HCT116 (cell line): Measurements from ENCODE around the gene MYZAP. TPM values are rescaled to one million over a fixed set of nuclear protein-coding genes. Genes with fewer than 3 reads are reported as not detected.

Experiments
- ATAC-seq: fragments of 200-7000 bp; cut with Tn5 transposase; 2 replicates; pipeline ENCODE4 v1.9.1; 2020; ENCODE audit warnings: mild to moderate bottlenecking, moderate library complexity
- BruUV-seq: library from RNA; stranded (reverse); fragments of 400-500 nt; replicated peaks from 2 replicates; lab custom pipeline; 2021; lab: Mats Ljungman, UMichigan
- CTCF ChIA-PET: fragments of 300-600 bp; sonication (Branson Sonifier 250); formaldehyde crosslinking; loops from one replicate; lab custom pipeline; 2021; ENCODE audit warnings: antibody characterized with exemption; lab: Charles Lee
- POLR2A ChIA-PET: fragments of 300-600, 350-600 bp; sonication (Branson Sonifier 250); formaldehyde crosslinking; loops from one replicate; lab custom pipeline; 2021; ENCODE audit warnings: antibody characterized with exemption; lab: Charles Lee
- RAD21 ChIA-PET, 2 experiments: fragments of 300-600 bp; sonication (Branson Sonifier 250); formaldehyde crosslinking; loops; one replicate each; lab custom pipeline; 2023; ENCODE audit warnings: low total read pairs in 2 of 2; ENCODE audit not compliant: uncharacterized antibody in 2 of 2, unreplicated experiment in 2 of 2, low non-redundant PET in 1 of 2; lab: Charles Lee
- DNase-seq: peaks from one replicate; pipeline ENCODE4 v3.0.0-alpha.2; 2010; ENCODE audit warnings: low read depth, low spot score
- H2AFZ ChIP-seq: fragments of 200-600 bp; shearing (Covaris generic), sonication (generic); 2 replicates; pipeline ENCODE4 v1.6.1; 2017; ENCODE audit warnings: low read depth, mixed run types, mixed read lengths, antibody characterized with exemption, low read length; ENCODE audit not compliant: poor library complexity, severe bottlenecking
- H3K27ac ChIP-seq: 2 replicates; pipeline ENCODE4 v1.5.1; 2012; ENCODE audit warnings: low read depth, low read length
- H3K27me3 ChIP-seq: fragments of 200-600 bp; sonication (generic); 2 replicates; pipeline ENCODE4 v1.6.1; 2016; ENCODE audit warnings: mixed run types, low read length, mixed read lengths; ENCODE audit not compliant: insufficient read depth
- H3K36me3 ChIP-seq, 2 experiments: fragments of 200-500 bp in 1 of 2; fragments of 200-600 bp in 1 of 2; sonication (Bioruptor generic) in 1 of 2; sonication (generic) in 1 of 2; 2 replicates each; pipeline versions ENCODE4 v1.5.1 to v1.6.1; 2014 to 2016; ENCODE audit warnings: low read length in 2 of 2, inconsistent platforms in 1 of 2, mixed read lengths in 1 of 2, mixed run types in 1 of 2; ENCODE audit not compliant: insufficient read depth in 2 of 2, control insufficient read depth in 1 of 2
- H3K4me1 ChIP-seq, 2 experiments: fragments of 200-600 bp in 1 of 2; sonication (generic) in 1 of 2; 2 replicates each; pipeline versions ENCODE4 v1.5.1 to v1.6.1; 2012 to 2017; ENCODE audit warnings: low read length in 2 of 2, inconsistent platforms in 1 of 2, mild to moderate bottlenecking in 1 of 2, mixed read lengths in 1 of 2, mixed run types in 1 of 2, moderate library complexity in 1 of 2; ENCODE audit not compliant: insufficient read depth in 2 of 2, control insufficient read depth in 1 of 2
- H3K4me2 ChIP-seq: fragments of 200-600 bp; sonication (generic); 2 replicates; pipeline ENCODE4 v1.6.1; 2017; ENCODE audit warnings: mixed run types, low read length, mixed read lengths
- H3K4me3 ChIP-seq, 2 experiments: fragments of 200-600 bp in 1 of 2; sonication (generic) in 1 of 2; replicated peaks in 1 of 2; 2 replicates each; pipeline ENCODE4 v1.5.1; 2011 to 2016; ENCODE audit warnings: low read length in 2 of 2, control low read depth in 1 of 2, low read depth in 1 of 2, mild to moderate bottlenecking in 1 of 2, mixed read lengths in 1 of 2, mixed run types in 1 of 2
- H3K79me2 ChIP-seq: fragments of 200-600 bp; sonication (generic); 2 replicates; pipeline ENCODE4 v1.6.1; 2017; ENCODE audit warnings: mild to moderate bottlenecking, mixed run types, low read length, moderate library complexity, mixed read lengths; ENCODE audit not compliant: insufficient read depth
- H3K9ac ChIP-seq: fragments of 200-600 bp; sonication (generic); 2 replicates; pipeline ENCODE4 v1.6.1; 2016; ENCODE audit warnings: low read length, mixed read lengths
- H3K9me2 ChIP-seq: fragments of 200-600 bp; sonication (generic), shearing (Covaris generic); 2 replicates; pipeline ENCODE4 v1.6.1; 2017; ENCODE audit warnings: mixed run types, mild to moderate bottlenecking, moderate library complexity; ENCODE audit not compliant: insufficient read depth
- H3K9me3 ChIP-seq, 2 experiments: fragments of 200-500 bp in 1 of 2; fragments of 200-600 bp in 1 of 2; sonication (Bioruptor generic) in 1 of 2; sonication (generic) in 1 of 2; 2 replicates each; pipeline ENCODE4 v1.6.1; 2014 to 2017; ENCODE audit warnings: low read length in 2 of 2, mixed read lengths in 2 of 2, inconsistent platforms in 1 of 2, low read depth in 1 of 2, mild to moderate bottlenecking in 1 of 2, mixed run types in 1 of 2, moderate library complexity in 1 of 2; ENCODE audit not compliant: control insufficient read depth in 1 of 2, insufficient read depth in 1 of 2
- H4K20me1 ChIP-seq: fragments of 200-600 bp; sonication (generic), shearing (Covaris generic); 2 replicates; pipeline ENCODE4 v1.6.1; 2017; ENCODE audit warnings: mixed run types, mild to moderate bottlenecking, moderate library complexity; ENCODE audit not compliant: insufficient read depth
- ELF1 ChIP-seq: IDR thresholded peaks from 2 replicates; pipeline ENCODE4 v1.6.1; 2012; ENCODE audit warnings: low read depth, borderline replicate concordance
- EZH2 ChIP-seq: fragments of 200-600 bp; sonication (generic); IDR thresholded peaks from 2 replicates; pipeline ENCODE4 v1.6.1; 2017; ENCODE audit warnings: antibody characterized with exemption, mixed run types
- EZH2phosphoT487 ChIP-seq: fragments of 200-600 bp; IDR thresholded peaks from 2 replicates; pipeline ENCODE4 v1.6.1; 2018; ENCODE audit warnings: antibody characterized with exemption, borderline replicate concordance
- JUND ChIP-seq: IDR thresholded peaks from 2 replicates; pipeline ENCODE4 v1.6.1; 2012
- POLR2AphosphoS5 ChIP-seq: IDR thresholded peaks from 2 replicates; pipeline ENCODE4 v1.6.1; 2011; ENCODE audit warnings: mild to moderate bottlenecking, low read depth, low read length, moderate library complexity
- RAD21 ChIP-seq: IDR thresholded peaks from 2 replicates; pipeline ENCODE4 v1.6.1; 2012; ENCODE audit warnings: low read depth, mild to moderate bottlenecking
- SIN3A ChIP-seq: IDR thresholded peaks from 2 replicates; pipeline ENCODE4 v1.6.1; 2012; ENCODE audit warnings: low read depth
- SP1 ChIP-seq: IDR thresholded peaks from 2 replicates; pipeline ENCODE4 v1.6.1; 2012; ENCODE audit warnings: low read depth
- YY1 ChIP-seq: IDR thresholded peaks from 2 replicates; pipeline ENCODE4 v1.6.1; 2011; ENCODE audit warnings: low read length, low read depth, moderate library complexity, mild to moderate bottlenecking; ENCODE audit not compliant: insufficient replicate concordance; ENCODE audit errors: extremely low read depth
- ZFX ChIP-seq: fragments of 450-650 bp; IDR thresholded peaks from 2 replicates; pipeline ENCODE4 v1.6.1; 2017
- intact Hi-C: fragments of 100-400 bp; cut with micrococcal nuclease; formaldehyde crosslinking; loops from 2 replicates; pipeline ENCODE4 v1.10.0; 2022
- total RNA-seq: library from RNA; stranded (reverse); gene quantifications from one replicate; pipeline ENCODE4 v1.2.1, GENCODE V29; 2021; ENCODE audit not compliant: unreplicated experiment
- TF ChIP-seq, protein P1 (sequence below): IDR thresholded peaks from 2 replicates; pipeline ENCODE4 v1.6.1; 2012; ENCODE audit warnings: low read depth

MYZAP gene
- total RNA-seq, 1 experiment from 2014 or later: 5.8 TPM

DNA sequence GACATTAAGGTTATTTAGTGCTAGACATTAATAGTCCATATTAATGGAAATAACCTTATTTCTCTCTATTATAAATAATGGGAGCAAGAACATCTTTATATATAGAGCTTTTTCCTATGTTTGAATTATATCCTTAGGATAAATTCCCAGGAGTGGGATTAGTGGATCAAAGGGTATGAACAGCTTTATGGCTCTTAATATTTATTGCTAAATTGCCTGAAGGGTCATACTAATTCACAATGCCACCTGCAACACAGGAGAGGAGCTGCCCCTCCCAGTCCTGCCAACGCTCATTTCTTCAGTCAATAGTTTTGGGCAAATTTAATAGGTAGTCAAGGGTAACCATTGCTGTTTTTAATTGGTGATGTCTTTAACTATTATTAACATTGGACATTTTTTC, 65.9 kb downstream of the MYZAP start:
- no peak for DNase-seq
- Histone ChIP-seq H3K9ac (no peak overlapping the region), H3K4me1 (no peaks in the 10 kb centered on the region), H3K9me3 (no peaks in the 10 kb centered on the region), H3K4me3 (no peak overlapping the region), H3K4me2 (no peak overlapping the region), H3K27me3 (no peaks in the 10 kb centered on the region), H3K27ac (no peak overlapping the region), H4K20me1 (no peaks in the 10 kb centered on the region), H3K9me2 (no peaks in the 10 kb centered on the region), H3K36me3 (no peaks in the 10 kb centered on the region), H3K79me2 (no peaks in the 10 kb centered on the region), H2AFZ (no peak overlapping the region)
- ATAC-seq: no peak
- TF ChIP-seq JUND (no peak), ELF1 (no peak), POLR2AphosphoS5 (no peak), SP1 (no peak), EZH2phosphoT487 (no peak), SIN3A (no peak), ZFX (no peak), YY1 (no peak), RAD21 (no peak), EZH2 (no peak)
- TF ChIP-seq, protein P1, sequence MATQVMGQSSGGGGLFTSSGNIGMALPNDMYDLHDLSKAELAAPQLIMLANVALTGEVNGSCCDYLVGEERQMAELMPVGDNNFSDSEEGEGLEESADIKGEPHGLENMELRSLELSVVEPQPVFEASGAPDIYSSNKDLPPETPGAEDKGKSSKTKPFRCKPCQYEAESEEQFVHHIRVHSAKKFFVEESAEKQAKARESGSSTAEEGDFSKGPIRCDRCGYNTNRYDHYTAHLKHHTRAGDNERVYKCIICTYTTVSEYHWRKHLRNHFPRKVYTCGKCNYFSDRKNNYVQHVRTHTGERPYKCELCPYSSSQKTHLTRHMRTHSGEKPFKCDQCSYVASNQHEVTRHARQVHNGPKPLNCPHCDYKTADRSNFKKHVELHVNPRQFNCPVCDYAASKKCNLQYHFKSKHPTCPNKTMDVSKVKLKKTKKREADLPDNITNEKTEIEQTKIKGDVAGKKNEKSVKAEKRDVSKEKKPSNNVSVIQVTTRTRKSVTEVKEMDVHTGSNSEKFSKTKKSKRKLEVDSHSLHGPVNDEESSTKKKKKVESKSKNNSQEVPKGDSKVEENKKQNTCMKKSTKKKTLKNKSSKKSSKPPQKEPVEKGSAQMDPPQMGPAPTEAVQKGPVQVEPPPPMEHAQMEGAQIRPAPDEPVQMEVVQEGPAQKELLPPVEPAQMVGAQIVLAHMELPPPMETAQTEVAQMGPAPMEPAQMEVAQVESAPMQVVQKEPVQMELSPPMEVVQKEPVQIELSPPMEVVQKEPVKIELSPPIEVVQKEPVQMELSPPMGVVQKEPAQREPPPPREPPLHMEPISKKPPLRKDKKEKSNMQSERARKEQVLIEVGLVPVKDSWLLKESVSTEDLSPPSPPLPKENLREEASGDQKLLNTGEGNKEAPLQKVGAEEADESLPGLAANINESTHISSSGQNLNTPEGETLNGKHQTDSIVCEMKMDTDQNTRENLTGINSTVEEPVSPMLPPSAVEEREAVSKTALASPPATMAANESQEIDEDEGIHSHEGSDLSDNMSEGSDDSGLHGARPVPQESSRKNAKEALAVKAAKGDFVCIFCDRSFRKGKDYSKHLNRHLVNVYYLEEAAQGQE: no peak
- intact Hi-C loops: loop anchor here (5.0 kb wide), 1 partner anchor 95 kb away; no protein-coding TSS in a partner anchor
- BruUV-seq: no TSS peak
- POLR2A ChIA-PET: no interaction called here
- CTCF ChIA-PET: interaction anchor here (1.4 to 2.3 kb wide), 2 partner anchors 16 to 97 kb away, joined by 3 to 8 read pairs; no protein-coding TSS in a partner anchor
- RAD21 ChIA-PET: no interaction called here
